Hematopoietic multipotent progenitor cell treated with erythropoietin and hydrocortisone succinate and interleukin-3 and kit ligand, for 15 days (in vitro differentiated cells): ENCODE data around the gene FAM50A.
A peak's percentile ranks its signal among the peaks of the same experiment; 100 is the strongest.
"Not testable (repeated sequence)": the region's sequence is repeated elsewhere in the genome, so short reads cannot be mapped to it uniquely, and the experiment has no call there.

Experiments
- DNase-seq: peaks from one replicate; pipeline ENCODE4 v3.0.0-alpha.2; 2015; ENCODE audit warnings: low spot score

The FAM50A gene

DNA sequence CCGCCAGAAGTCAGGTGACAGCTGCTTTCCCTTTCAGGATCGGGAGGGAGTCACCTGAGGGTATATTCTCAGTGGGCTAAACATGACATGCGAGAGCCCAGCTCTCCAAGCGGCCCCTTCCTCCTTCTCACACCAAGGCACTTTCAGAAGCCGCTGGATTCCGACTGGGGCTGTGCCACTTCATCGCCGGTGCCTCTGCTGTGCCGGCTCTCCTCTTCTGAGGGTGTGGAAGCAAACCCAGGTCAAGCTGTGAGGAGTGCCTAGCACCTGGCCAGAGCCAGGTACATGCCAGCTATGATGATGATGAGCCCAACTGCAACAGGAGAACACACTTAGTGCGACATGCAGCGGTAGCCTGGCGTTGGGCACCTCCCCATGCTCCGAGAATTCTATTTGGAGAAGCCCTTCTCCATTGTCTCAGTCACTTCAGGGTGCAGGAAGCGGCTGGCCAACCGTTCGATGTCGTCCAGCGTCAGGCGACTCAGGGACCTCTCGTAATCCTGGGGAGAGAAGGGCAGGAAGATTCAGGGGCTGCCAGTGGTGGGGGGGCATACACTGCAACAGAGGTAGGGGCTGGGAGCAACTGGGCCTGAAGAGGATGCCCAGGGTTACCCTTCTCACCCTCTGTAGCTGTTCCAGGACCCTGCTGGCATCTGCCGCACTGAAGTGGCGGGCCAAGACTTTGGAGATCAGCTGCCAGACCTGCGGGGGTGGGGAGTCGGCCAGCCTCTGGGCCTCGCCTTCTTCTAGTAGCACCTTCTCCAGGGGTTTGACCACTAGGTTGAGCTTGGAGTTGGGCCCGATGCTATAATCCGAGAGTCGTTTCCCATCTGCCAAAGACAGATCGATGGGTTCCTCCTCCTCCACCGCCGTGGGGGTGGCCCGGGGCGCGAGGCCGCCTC is 41.5 kb downstream of the FAM50A start:
- no peak for DNase-seq

DNA sequence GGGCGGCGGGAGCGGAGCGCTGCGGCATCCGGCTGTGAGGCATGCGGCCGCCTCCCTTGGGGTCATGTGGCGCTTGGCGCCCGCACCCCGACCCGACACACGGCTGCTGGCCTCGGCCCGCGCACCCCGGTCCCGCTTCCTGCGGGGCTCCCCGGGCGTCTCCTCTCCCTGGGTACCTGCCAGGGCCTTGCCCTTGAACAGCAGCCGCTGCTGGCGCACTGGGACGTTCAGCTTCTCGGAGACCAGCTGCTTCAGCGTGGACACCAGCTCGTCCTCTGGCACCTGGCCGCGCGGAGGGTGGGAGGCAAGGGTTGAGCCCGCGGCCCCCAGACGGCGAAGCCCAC is 42.1 kb downstream of the FAM50A start:
- peak; percentile 41 for DNase-seq

DNA sequence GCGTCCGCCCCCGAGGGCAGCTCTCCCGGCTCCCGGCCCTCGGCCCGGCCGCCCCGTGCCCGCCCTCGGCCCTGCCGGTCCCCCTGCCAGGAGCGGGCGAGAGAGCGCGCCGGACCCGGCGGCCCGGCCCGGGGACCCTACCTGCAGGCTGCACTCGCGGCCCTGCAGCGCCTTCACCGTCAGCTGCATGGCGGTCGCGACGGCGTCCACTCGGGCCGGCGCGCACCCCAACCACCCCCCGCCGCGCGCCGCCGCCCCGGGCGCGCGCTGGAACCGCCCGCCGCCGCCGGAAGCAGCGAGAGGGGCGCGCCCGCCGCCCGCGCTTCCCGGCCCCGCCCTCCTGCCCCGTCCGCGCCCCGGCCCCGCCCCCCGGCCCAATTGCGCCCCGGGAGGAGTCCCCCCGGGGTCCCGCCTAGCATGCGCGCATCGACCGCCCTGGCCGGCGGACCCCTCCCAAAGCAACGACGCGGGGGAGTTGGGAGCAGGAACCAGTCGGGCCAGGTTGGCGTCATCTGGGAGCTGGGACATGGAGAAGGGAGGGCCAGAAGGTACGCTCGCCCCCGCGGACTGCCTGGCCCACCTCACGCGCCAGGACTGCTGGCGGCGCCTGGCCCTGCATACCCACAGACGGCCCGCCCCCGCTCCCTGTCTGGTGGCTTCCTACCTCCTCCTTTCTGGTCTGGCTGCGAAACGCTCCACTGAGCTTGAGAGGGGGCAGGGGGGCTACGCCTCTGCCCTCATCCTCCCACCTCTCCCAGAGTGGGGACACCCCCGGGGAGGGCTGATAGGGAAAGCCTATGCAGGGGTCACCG is 42.7 kb downstream of the FAM50A start, which contains the start of gene UBL4A:
Gene UBL4A (minus strand): TSS at position 220 of the 812 bp plus-strand sequence. CDS start 31 bp downstream, at position 189.
- peak; percentile 50 for DNase-seq

- no peak for DNase-seq
Measured at GRCh38 chrX:154487518-154488290, 43.8 kb downstream of the FAM50A start.

- DNase-seq = no peak
Measured at GRCh38 chrX:154488336-154489075, 44.6 kb downstream of the FAM50A start.

DNA sequence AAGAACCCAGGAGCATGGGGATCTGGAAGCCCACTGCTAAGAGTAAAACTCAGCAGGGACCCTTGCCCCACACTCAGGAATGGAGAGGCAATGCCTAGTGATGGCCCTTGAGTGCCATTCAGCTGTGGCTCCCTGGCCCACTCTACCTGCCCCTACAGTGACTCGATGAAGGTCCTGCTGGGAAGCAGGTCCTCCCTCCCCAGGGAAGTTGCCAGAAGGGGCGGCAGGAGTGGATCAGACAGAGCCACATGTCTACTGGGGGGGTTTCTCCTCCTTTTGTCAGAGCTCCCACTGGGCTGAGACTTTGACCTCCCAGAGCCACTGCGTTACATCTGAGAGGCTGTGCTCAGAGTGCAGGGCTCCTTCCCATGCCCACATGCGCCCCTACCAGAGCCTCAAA is 45.2 kb downstream of the FAM50A start:
- no peak for DNase-seq

- DNase-seq = peak; percentile 38
Measured at GRCh38 chrX:154490021-154490413, 46.1 kb downstream of the FAM50A start.

DNA sequence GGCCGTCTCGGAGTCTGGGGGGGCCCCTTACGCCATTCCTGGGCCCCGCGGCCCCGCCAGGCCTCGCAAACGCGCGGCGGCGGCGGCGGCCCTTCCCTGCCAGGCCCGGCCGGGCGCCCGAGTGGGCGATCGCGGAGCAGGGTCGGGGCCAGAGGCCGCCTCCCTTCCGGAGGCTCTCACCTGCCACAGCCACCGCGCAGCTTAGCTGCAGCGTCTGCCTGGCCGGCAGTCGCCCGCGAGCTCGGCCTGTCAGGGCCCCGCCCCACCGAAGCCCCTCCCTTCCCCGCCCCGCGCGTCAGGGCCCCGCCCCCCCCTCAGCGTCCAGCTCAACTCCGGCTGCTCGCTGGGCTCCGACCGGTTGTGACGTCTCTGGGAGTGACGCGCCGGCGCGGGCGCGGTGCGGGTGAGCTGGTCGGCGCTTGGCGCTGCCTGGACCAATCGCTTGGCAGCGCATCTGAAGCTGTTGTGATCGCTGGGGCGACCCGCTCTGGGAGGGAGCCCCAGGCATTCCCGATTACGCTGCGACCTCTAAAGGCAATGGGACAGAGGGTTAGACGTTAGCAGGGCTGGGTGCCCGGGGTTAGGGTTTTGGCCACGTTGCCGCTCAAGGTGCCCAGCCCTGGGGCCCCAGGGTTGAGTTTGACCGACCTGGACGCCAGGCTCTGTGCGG is 46.6 kb downstream of the FAM50A start, which contains the start of gene SLC10A3:
Gene SLC10A3 (minus strand): TSS at position 216 of the 670 bp plus-strand sequence. CDS start 1,689 bp downstream, outside the sequence.
- peak; percentile 91 for DNase-seq

- no peak for DNase-seq
Measured at GRCh38 chrX:154494715-154495114, 50.8 kb downstream of the FAM50A start.

- DNase-seq = peak; percentile 85
Measured at GRCh38 chrX:154495472-154495922, 51.6 kb downstream of the FAM50A start.

- DNase-seq = not testable (repeated sequence)
Measured at GRCh38 chrX:154496591-154497137, 52.7 kb downstream of the FAM50A start.
